H9 (cell line): ENCODE results near the gene CCNT1. TPM values are rescaled to one million over a fixed set of nuclear protein-coding genes. Genes with fewer than 3 reads are reported as not detected.

Experiments
- DNase-seq: peaks from one replicate; pipeline ENCODE4 v3.0.0-alpha.2; 2017
- H2AFZ ChIP-seq: one replicate; pipeline ENCODE4 v1.6.1; 2013; ENCODE audit warnings: mild to moderate bottlenecking, low read length, control low read depth, moderate library complexity
- H2AK5ac ChIP-seq: 2 replicates; pipeline ENCODE4 v1.6.1; 2013; ENCODE audit warnings: low read length, control low read depth, mixed read lengths; ENCODE audit not compliant: insufficient read length
- H2BK120ac ChIP-seq: one replicate; pipeline ENCODE4 v1.6.1; 2013; ENCODE audit warnings: low read depth, mild to moderate bottlenecking, low read length, control low read depth, inconsistent platforms; ENCODE audit not compliant: poor library complexity, severe bottlenecking
- H2BK12ac ChIP-seq: 2 replicates; pipeline ENCODE4 v1.6.1; 2013; ENCODE audit warnings: low read length, control low read depth, mixed read lengths, low read depth; ENCODE audit not compliant: insufficient read length
- H2BK15ac ChIP-seq: 2 replicates; pipeline ENCODE4 v1.6.1; 2013; ENCODE audit warnings: low read depth, low read length, control low read depth
- H2BK20ac ChIP-seq: one replicate; pipeline ENCODE4 v1.6.1; 2013; ENCODE audit warnings: low read depth, mild to moderate bottlenecking, low read length, control low read depth, inconsistent platforms; ENCODE audit not compliant: poor library complexity, severe bottlenecking
- H2BK5ac ChIP-seq: 2 replicates; pipeline ENCODE4 v1.6.1; 2013; ENCODE audit warnings: low read length, control low read depth, mixed read lengths; ENCODE audit not compliant: insufficient read length
- H3K14ac ChIP-seq: 2 replicates; pipeline ENCODE4 v1.6.1; 2013; ENCODE audit warnings: low read length, control low read depth; ENCODE audit not compliant: insufficient read depth
- H3K18ac ChIP-seq: 2 replicates; pipeline ENCODE4 v1.6.1; 2013; ENCODE audit warnings: low read depth, mild to moderate bottlenecking, mixed read lengths, low read length, control low read depth; ENCODE audit not compliant: insufficient read length
- H3K23ac ChIP-seq: 2 replicates; pipeline ENCODE4 v1.6.1; 2013; ENCODE audit warnings: low read length, control low read depth, mixed read lengths, low read depth; ENCODE audit not compliant: insufficient read length
- H3K23me2 ChIP-seq: 2 replicates; pipeline ENCODE4 v1.6.1; 2013; ENCODE audit warnings: low read depth, mild to moderate bottlenecking, mixed read lengths, low read length, control low read depth; ENCODE audit not compliant: insufficient read length, poor library complexity, severe bottlenecking
- H3K27ac ChIP-seq: 2 replicates; pipeline ENCODE4 v1.5.1; 2013; ENCODE audit warnings: low read length, control low read depth, mixed read lengths, low read depth; ENCODE audit not compliant: insufficient read length
- H3K27me3 ChIP-seq: 2 replicates; pipeline ENCODE4 v1.6.1; 2013; ENCODE audit warnings: low read length, control low read depth, inconsistent platforms; ENCODE audit not compliant: insufficient read depth
- H3K4ac ChIP-seq: 2 replicates; pipeline ENCODE4 v1.6.1; 2013; ENCODE audit warnings: low read depth, mild to moderate bottlenecking, control low read depth, inconsistent platforms, low read length, moderate library complexity
- H3K4me1 ChIP-seq: 2 replicates; pipeline ENCODE4 v1.6.1; 2013; ENCODE audit warnings: low read length, control low read depth, inconsistent platforms; ENCODE audit not compliant: insufficient read depth
- H3K4me2 ChIP-seq: 2 replicates; pipeline ENCODE4 v1.6.1; 2013; ENCODE audit warnings: low read length, control low read depth, mixed read lengths; ENCODE audit not compliant: insufficient read length, insufficient read depth
- H3K56ac ChIP-seq: 2 replicates; pipeline ENCODE4 v1.6.1; 2013; ENCODE audit warnings: low read depth, mild to moderate bottlenecking, mixed read lengths, low read length, control low read depth; ENCODE audit not compliant: insufficient read length
- H3K79me1 ChIP-seq: 2 replicates; pipeline ENCODE4 v1.6.1; 2013; ENCODE audit warnings: low read depth, mild to moderate bottlenecking, moderate library complexity, low read length, control low read depth, inconsistent platforms; ENCODE audit not compliant: insufficient read depth, poor library complexity, severe bottlenecking
- H3K79me2 ChIP-seq: 2 replicates; pipeline ENCODE4 v1.6.1; 2013; ENCODE audit warnings: low read length, control low read depth, inconsistent platforms; ENCODE audit not compliant: insufficient read depth
- H3K9ac ChIP-seq: 2 replicates; pipeline ENCODE4 v1.6.1; 2013; ENCODE audit warnings: low read length, control low read depth, mixed read lengths; ENCODE audit not compliant: insufficient read length; ENCODE audit errors: extremely low read depth
- H3K9me3 ChIP-seq: one replicate; pipeline ENCODE4 v1.6.1; 2013; ENCODE audit warnings: low read depth, low read length, inconsistent platforms; ENCODE audit not compliant: control insufficient read depth
- H3T11ph ChIP-seq: one replicate; pipeline ENCODE4 v1.6.1; 2013; ENCODE audit warnings: mild to moderate bottlenecking, low read length, control low read depth, inconsistent platforms
- H4K20me1 ChIP-seq: one replicate; pipeline ENCODE4 v1.6.1; 2013; ENCODE audit not compliant: control insufficient read depth, insufficient read length, insufficient read depth
- H4K5ac ChIP-seq: 2 replicates; pipeline ENCODE4 v1.6.1; 2013; ENCODE audit warnings: low read depth, mild to moderate bottlenecking, mixed read lengths, low read length, control low read depth; ENCODE audit not compliant: insufficient read length
- H4K8ac ChIP-seq: replicated peaks from 2 replicates; pipeline ENCODE4 v1.6.1; 2013; ENCODE audit warnings: low read length, control low read depth, mixed read lengths, low read depth; ENCODE audit not compliant: insufficient read length
- H4K91ac ChIP-seq: 2 replicates; pipeline ENCODE4 v1.6.1; 2013; ENCODE audit warnings: low read depth, mild to moderate bottlenecking, moderate library complexity, mixed read lengths, low read length, control low read depth; ENCODE audit not compliant: insufficient read length
- H3K27ac Mint-ChIP-seq, 3 experiments: 2 replicates in 2 of 3; 3 replicates in 1 of 3; pipeline ENCODE4 v1.8.0; 2020 to 2021; ENCODE audit warnings: mixed read lengths in 3 of 3, mild to moderate bottlenecking in 1 of 3, moderate library complexity in 1 of 3
- H3K27me3 Mint-ChIP-seq: 2 replicates; pipeline ENCODE4 v1.8.0; 2021; ENCODE audit warnings: low read depth, mild to moderate bottlenecking, moderate library complexity, mixed read lengths
- H3K36me3 Mint-ChIP-seq, 3 experiments: 2 replicates in 2 of 3; 3 replicates in 1 of 3; pipeline ENCODE4 v1.8.0; 2020 to 2021; ENCODE audit warnings: low read depth in 3 of 3, mixed read lengths in 3 of 3; ENCODE audit not compliant: insufficient read depth in 1 of 3
- H3K4me1 Mint-ChIP-seq, 2 experiments: 2 replicates each; pipeline ENCODE4 v1.8.0; 2020; ENCODE audit warnings: mixed read lengths in 2 of 2
- H3K4me3 Mint-ChIP-seq, 2 experiments: 2 replicates in 1 of 2; 3 replicates in 1 of 2; pipeline ENCODE4 v1.8.0; 2020 to 2021; ENCODE audit warnings: mild to moderate bottlenecking in 2 of 2, mixed read lengths in 2 of 2, moderate library complexity in 1 of 2
- H3K9me3 Mint-ChIP-seq, 2 experiments: 2 replicates in 1 of 2; 3 replicates in 1 of 2; pipeline ENCODE4 v1.8.0; 2020; ENCODE audit warnings: mild to moderate bottlenecking in 2 of 2, mixed read lengths in 2 of 2, moderate library complexity in 1 of 2
- WGBS: extraction: QIAGEN DNeasy Blood & Tissue Kit; methylation state at CpG from one replicate; pipeline ENCODE4 v1.1.7; 2013; ENCODE audit warnings: missing lambda C conversion rate, low lambda C conversion rate, mixed read lengths; ENCODE audit not compliant: insufficient read length; ENCODE audit errors: extremely low coverage; 5-methylcytosine and 5-hydroxymethylcytosine counted together
- total RNA-seq: library from RNA; stranded (reverse); gene quantifications from 2 replicates; pipeline ENCODE4 v1.2.1, GENCODE V29; 2021
- TF ChIP-seq, protein P1 (sequence below): fragments of 200-600 bp; sonication (generic); conservative IDR thresholded peaks from 3 replicates; pipeline ENCODE4 v1.8.0; 2021; ENCODE audit warnings: antibody characterized with exemption, mild to moderate bottlenecking

The CCNT1 gene
- total RNA-seq, 1 experiment from 2014 or later: 53.1 TPM

DNA sequence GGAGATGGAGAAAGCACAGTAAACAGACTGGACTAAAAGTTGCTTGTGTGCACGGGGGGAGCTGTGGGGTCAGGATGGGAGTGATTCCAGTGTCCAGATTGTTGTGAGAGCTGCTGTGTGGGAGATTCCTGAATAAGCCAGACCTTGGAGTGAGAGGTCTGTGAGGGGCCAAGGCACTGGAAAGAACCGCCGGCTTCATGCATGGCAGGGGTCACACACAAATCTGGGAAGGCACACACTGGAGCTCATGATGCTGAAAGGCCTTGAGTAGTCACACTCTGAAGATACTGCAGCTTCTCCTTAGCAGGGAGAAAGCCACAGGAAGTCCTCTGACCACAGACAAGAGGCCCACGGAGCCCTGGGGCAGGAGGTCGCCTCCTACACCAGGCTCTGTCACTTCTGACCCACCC lies 49.3 kb upstream of the CCNT1 start:
- no peak overlapping the region for H2BK20ac ChIP-seq
- H4K8ac ChIP-seq: no peak overlapping the region
- H3K9me3 ChIP-seq: no peaks in the 10 kb centered on the region
- no peak overlapping the region for H3K56ac ChIP-seq
- H4K91ac ChIP-seq: no peak overlapping the region
- no peak for DNase-seq
- H3K4me1 Mint-ChIP-seq: peaks cover 25 to 28% of the 10 kb centered on the region in 2 experiments
- no peak overlapping the region for H3K9ac ChIP-seq
- no peak overlapping the region for H2BK15ac ChIP-seq
- H3K14ac ChIP-seq: no peak overlapping the region
- H2AK5ac ChIP-seq: no peak overlapping the region
- no peaks in the 10 kb centered on the region for H3K27me3 ChIP-seq
- no peak overlapping the region for H3K23ac ChIP-seq
- WGBS: no CpG with 5 or more reads among the region's 5 CpGs
- no peak overlapping the region for H4K5ac ChIP-seq
- no peaks in the 10 kb centered on the region for H3K79me1 ChIP-seq
- H3K4me1 ChIP-seq: no peaks in the 10 kb centered on the region
- H3K23me2 ChIP-seq: no peaks in the 10 kb centered on the region
- peaks cover 0 to 43% (median 36%) of the 10 kb centered on the region in 3 experiments for H3K36me3 Mint-ChIP-seq
- no peak overlapping the region for H2AFZ ChIP-seq
- peak overlapping the region in 1 of 3 experiments; percentile 59; a peak in 5 of 7 replicates for H3K27ac Mint-ChIP-seq
- no peak overlapping the region for H3K4ac ChIP-seq
- H3K4me3 Mint-ChIP-seq: no peak overlapping the region
- no peaks in the 10 kb centered on the region for H3K9me3 Mint-ChIP-seq
- no peak overlapping the region for H2BK120ac ChIP-seq
- H2BK5ac ChIP-seq: no peak overlapping the region
- H3K27me3 Mint-ChIP-seq: no peaks in the 10 kb centered on the region
- no peaks in the 10 kb centered on the region for H3K79me2 ChIP-seq
- no peak overlapping the region for H3K4me2 ChIP-seq
- H4K20me1 ChIP-seq: no peaks in the 10 kb centered on the region
- H3T11ph ChIP-seq: no peak overlapping the region
- TF ChIP-seq, protein P1, sequence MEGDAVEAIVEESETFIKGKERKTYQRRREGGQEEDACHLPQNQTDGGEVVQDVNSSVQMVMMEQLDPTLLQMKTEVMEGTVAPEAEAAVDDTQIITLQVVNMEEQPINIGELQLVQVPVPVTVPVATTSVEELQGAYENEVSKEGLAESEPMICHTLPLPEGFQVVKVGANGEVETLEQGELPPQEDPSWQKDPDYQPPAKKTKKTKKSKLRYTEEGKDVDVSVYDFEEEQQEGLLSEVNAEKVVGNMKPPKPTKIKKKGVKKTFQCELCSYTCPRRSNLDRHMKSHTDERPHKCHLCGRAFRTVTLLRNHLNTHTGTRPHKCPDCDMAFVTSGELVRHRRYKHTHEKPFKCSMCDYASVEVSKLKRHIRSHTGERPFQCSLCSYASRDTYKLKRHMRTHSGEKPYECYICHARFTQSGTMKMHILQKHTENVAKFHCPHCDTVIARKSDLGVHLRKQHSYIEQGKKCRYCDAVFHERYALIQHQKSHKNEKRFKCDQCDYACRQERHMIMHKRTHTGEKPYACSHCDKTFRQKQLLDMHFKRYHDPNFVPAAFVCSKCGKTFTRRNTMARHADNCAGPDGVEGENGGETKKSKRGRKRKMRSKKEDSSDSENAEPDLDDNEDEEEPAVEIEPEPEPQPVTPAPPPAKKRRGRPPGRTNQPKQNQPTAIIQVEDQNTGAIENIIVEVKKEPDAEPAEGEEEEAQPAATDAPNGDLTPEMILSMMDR: no peak
- no peak overlapping the region for H2BK12ac ChIP-seq
- no peak overlapping the region for H3K18ac ChIP-seq
- no peak overlapping the region for H3K27ac ChIP-seq
